PFSK-1 (cell line): ENCODE results near the gene ABHD15.

Experiments used
- FOXP2 ChIP-seq: optimal IDR thresholded peaks from 2 replicates; pipeline ENCODE3; 2011; ENCODE audit warnings: borderline replicate concordance, control low read depth, inconsistent platforms; ENCODE audit not compliant: insufficient read depth; ENCODE audit errors: extremely low read length, extremely low read depth
- POLR2AphosphoS5 ChIP-seq: IDR thresholded peaks from 2 replicates; pipeline ENCODE4 v1.6.1; 2012; ENCODE audit warnings: low read depth, mild to moderate bottlenecking, control low read depth, low read length, moderate library complexity
- REST ChIP-seq, 2 experiments: IDR thresholded peaks; 2 replicates each; pipeline versions ENCODE4 v1.6.1 to v1.8.0; 2011 to 2012; ENCODE audit warnings: low read depth in 2 of 2, low read length in 2 of 2, control low read depth in 1 of 2, inconsistent platforms in 1 of 2, mild to moderate bottlenecking in 1 of 2, moderate library complexity in 1 of 2; ENCODE audit not compliant: insufficient read depth in 1 of 2
- SIN3A ChIP-seq: IDR thresholded peaks from 2 replicates; pipeline ENCODE4 v1.6.1; 2012; ENCODE audit warnings: mild to moderate bottlenecking, low read length, moderate library complexity, borderline replicate concordance; ENCODE audit not compliant: insufficient read depth

- no peak for TF ChIP-seq FOXP2
- no peak for TF ChIP-seq POLR2AphosphoS5
- TF ChIP-seq REST (IDR thresholded peaks at IDR 0.05; ENCODE audit: insufficient read depth in 1 of 2, low read depth in 2 of 2, low read length in 2 of 2), result no peak
- TF ChIP-seq SIN3A, result no peak
These were observed 23.7 kb upstream of the ABHD15 start for GRCh38 chr17:29590411-29591145.
